HG02981 (cell line): ENCODE measurements around the gene JPH3.

Source experiments
- ATAC-seq: cut with Tn5 transposase; IDR thresholded peaks from one replicate; pipeline ENCODE4 v1.9.1; 2021; ENCODE audit warnings: mild to moderate bottlenecking, moderate library complexity; ENCODE audit not compliant: unreplicated experiment

Gene JPH3

DNA sequence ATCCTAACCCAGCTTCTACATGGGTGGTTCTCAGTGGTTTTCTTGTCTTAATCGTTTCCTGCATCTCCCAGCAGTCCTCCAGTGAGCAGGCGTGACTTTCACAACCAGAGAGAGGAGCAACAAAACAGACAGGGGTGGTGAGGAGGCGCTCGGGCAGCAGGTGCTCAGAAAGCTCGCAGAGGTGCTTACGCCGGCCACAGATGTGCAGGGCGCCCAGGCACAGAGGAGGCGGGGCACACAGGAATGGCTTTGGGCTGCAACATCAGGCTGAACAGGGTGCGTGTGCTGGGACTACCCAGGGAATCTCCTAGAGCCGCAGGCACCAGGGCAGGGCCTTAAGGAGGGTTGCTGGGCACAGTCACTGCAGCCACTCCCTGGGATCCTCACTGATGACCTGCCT lies 130.9 kb downstream of the JPH3 start:
- no peak for ATAC-seq

DNA sequence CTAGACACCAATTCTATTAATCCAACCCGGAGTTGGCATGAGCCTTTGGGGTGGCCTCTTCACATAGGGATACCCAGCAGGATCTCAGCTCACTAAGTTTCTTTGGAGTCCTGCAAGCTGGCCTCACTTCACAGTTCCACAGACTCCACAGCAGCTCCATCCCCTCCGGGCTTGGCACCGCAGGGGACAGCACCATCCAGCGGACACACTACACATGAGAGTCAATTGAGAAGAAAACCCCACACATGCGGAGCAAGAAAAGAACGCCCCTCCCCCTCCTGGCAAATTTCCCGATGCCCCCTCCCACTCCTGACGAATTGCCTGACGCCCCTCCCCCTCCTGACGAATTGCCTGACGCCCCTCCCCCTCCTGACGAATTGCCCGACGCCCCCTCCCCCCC lies 132.3 kb downstream of the JPH3 start:
- ATAC-seq = no peak

DNA sequence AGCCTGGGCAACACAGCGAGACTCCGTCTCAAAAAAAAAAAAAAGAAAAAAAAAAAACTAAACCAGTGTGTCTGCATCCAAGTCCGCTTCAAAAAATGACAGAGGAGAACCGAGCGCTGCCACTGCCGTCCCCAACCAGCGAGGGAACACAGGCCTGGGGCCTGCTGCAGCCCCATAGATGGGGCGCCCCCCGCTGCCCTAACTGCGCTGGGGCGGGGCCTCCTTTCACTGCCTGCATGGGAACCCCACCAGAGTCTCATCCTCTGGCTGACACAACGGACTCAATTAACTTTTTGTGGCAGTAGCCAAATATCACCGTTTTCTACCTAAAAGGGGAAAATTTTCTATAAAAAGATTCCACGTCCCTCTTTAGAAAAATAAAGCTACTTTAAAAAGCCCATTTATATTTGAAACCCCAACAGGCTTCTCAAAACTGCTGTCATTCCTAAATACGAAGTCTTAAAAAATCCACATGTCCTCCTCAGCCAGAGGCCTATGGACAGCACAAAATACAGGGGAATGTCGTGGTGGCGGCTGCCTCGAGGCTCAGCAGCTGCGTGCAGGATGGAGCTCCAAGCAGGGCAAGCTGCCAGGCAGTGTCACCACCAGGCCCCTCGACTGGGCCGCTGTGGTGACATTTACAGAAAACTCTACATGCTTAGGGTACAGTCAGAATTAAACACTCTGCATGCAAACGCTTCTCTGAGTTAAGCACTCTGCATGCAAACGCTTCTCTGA lies 133.1 kb downstream of the JPH3 start:
- ATAC-seq = no peak

DNA sequence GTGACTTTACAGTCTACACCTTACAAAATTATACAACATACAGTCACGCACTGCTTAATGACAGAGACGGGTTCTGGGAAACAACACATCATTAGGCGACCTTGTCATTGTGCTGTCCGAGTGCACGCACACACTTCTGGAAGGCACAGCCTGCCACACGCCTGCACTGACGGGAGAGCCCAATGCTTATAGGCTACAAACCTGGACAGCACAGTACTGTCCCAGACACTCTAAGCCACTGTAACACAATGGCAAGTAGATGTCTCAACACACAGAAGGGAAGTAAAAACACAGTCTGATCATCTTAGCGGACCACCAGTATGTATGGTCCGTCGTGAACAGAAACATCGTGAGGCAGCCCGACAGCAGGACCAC lies 133.7 kb downstream of the JPH3 start:
- no peak for ATAC-seq

DNA sequence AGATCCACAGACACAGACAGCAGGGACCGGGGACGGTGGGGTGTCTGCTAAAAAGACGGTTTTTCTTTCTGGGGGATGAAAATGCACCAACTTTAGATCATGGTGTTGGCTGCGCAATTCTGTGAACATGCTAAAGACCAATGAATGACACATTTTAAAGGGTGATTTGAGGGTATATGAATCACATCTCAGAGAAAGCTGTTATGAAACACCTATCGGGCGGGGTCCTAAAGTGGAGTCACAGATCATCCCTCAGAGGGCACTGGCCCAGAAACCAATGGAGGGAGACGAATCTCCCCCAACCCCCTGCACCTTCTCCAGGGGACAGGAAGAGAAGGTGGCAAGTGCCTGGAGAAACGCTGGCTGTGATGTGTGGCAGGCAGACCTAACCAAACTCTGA lies 137.5 kb downstream of the JPH3 start:
- ATAC-seq = no peak

DNA sequence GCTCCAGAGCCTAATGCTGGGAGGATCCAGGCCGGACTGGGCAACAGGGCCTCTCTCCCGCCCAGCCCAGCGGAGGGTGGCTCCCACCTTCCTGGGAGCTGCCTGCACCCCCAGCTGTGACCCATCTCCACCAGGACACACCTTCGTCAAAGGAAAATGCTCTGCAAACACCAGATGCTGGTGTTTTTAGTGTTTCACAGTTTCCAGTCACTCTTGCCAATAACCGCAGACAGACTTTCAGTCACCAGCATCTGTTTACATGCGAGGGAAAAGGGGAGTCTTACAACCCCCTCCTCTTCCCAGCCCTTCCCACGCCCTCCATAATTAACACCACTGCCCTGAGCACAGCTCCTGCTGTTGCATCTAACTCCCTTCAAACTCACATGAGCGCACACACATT lies 138.1 kb downstream of the JPH3 start:
- ATAC-seq = no peak

DNA sequence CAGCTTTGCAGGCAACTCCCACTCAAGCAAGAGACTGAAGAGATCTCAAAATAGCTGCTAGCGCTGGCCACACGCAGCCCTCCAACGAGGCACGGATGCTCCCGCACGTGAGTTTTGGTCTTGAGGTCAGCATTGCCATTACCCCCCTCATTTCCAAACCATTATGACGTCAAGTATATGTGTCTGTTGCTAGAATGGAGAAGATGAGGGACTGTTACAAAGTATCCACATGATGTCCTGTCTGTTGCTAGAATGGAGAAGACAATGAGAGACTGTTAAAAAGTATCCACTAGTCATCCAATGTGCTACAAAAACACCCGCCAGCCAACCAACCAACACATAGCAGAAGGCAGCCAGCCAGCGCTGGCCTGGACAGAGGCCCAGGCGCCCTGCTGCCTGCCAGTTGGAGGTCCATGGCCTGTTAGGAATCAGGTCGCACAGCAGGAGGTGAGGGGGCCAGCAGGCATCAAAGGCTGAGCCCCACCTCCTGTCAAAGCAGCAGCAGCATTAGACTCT lies 138.7 kb downstream of the JPH3 start:
- no peak for ATAC-seq

DNA sequence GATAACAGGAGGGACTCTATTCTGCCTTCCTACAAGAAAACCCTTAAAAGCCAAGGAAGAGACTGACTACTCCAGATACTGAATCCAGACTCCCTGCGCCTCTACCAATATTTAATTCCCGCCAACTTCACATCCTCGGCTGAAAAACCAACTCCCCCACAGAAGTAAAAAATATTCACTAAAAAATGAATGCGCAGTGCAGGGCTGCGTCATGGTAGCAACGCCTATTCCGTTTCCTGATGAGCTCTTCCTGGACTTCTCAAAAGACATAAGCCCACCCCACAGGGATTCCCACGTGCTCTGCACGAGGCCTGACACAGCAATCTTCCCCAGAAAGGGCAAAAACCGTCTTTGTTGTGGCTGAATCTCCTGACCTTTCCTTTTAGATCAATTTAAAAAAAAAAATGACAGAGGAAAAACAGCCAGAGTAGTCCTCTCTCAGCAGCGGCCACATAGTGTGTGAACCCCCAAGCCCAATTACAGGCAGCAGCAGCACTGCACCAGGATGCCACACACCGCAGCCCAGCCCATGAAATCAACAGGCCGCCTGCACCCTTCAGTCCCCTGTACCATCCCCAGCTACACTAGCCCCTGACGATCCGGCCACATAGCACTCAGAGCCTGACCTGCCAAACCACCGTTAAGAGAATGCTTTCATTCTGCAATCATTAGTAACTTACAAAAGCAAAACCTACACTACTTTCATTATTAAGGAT lies 139.6 kb downstream of the JPH3 start:
- no peak for ATAC-seq

DNA sequence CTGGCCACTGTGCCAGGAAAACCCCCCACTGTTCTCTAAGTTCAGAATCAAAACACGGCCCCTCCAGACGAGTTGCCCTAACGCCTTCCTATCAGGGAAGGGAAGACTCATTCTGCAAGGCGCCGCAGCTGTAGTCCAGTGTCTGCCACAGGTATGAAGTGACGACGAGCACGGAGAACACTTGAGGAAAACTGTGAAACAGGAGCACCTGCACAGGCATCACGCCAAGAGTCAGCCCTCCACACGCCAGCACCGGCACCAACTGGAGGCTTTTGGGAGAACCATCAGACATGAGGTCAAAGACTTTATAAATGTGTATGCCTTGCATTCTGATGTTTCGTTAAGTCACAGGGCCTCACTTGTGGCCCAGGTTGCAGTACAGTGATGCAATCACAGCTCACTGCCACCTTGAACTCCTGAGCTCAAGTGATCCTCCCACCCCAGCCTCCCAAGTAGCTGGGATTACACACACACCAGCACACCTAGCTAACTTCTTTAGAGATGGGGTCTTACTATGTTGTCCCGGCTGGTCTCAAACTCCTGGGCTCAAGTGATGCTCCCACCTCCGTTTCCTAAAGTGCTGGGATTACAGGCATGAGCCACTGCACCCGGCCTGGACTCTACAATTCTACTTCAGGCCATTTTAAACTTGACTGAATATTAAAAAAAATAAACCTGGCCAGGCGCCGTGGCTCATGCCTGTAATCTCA lies 140.6 kb downstream of the JPH3 start:
- ATAC-seq = no peak

DNA sequence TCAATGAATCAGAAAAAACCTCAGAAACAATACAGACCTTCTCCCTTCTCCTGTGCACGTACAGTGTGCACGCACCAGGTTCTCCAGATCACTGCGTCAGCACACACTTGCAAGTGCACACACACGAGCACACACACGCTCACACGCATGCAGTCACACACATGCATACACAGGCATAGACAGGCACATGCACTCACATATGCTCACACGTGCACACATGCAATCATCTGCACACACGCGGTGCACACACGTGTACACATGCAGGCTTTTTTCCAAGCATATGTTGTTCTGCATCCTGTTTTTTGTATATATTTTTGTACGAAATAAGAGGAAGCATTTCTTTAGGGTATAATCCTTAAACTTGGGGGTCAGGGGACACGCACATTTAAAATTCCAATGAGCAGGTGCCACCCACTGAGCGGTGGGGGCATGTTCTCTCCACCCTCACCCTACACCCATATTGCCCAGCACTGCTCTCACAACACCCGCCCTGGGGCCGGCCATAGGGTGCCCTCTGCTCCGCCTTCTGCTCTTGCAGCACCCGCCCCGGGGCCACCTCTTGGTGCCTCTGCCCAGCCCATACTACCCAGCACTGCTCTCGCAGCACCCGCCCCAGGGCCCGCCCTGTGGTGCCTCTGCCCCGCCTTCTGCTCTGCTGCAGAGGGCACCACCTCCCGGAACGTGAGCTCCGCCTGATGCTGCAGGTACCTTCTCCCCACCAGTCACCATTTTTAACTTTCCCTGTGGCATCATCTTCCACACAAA lies 142.6 kb downstream of the JPH3 start:
- no peak for ATAC-seq

DNA sequence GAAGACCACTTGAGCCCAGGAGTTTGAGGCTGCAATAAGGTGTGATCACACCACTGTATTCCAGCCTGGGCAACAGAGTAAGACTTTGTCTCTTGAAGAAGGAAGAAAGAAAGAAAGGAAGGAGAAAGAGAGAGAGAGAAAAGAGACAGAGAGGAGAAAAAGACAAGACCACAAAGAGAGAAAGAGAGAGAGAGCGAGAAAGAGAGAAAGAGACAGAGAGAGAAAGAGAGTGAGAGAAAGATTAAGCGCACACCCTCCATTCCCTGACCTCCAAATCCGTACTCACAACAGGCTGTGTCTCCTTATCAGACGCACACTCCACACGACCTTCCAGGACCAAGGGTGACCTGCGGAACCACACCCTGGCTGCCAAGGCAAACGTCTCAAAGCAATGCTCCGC lies 143.9 kb downstream of the JPH3 start:
- ATAC-seq = no peak
